ENCODE measurements around the gene CX3CL1. TPM values are rescaled to one million over a fixed set of nuclear protein-coding genes. Genes with fewer than 3 reads are reported as not detected.
"Not testable (repeated sequence)": the region's sequence is repeated elsewhere in the genome, so short reads cannot be mapped to it uniquely, and the experiment has no call there.

CX3CL1 gene
- 1 to 10 TPM; 2.9 to 4.7 TPM for total RNA-seq
- long read RNA-seq, partial matches to known transcripts: 0 of 4 reads
- long read RNA-seq, other reads (novel, unspliced or antisense): 4 of 4 reads

DNA sequence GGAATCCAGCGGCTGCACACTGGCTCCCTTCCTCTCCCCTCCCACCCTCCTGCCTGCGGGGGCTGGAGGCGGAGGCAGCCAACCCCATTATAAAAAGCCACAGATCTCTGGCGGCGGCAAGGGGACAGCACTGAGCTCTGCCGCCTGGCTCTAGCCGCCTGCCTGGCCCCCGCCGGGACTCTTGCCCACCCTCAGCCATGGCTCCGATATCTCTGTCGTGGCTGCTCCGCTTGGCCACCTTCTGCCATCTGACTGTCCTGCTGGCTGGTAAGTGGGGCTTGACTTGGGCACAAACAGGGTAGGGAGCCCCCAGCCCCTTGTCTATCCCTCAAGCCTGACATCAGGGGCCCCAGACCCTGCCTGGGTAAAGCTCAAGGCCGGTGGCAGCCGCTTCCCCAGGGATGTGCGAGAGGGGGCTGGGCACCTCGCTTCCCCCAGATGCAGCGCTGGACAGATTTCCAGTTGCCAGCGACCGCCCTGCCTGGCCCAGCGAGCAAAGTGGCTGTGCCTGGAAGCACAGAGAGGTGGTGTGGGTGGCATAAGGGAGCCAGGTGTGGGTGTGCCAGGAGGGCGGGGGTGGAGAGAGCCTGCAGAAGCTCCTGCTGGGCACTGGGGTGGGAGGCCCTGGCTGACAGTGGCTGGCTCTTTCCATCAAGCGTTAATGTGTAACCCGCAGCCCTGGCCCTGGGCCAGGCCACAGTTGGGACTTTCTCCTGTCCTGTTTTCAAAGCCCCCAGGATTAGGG lies at the start of gene CX3CL1:
Gene CX3CL1, plus strand, starts transcription at position 119 of the 745 bp plus-strand sequence. Its CDS starts 79 bp downstream, at position 198.
- intact Hi-C loops (cut with DNase I, micrococcal nuclease): no loop called here
- ATAC-seq (peak; percentile 94), DNase-seq (peak; percentile 77)

DNA sequence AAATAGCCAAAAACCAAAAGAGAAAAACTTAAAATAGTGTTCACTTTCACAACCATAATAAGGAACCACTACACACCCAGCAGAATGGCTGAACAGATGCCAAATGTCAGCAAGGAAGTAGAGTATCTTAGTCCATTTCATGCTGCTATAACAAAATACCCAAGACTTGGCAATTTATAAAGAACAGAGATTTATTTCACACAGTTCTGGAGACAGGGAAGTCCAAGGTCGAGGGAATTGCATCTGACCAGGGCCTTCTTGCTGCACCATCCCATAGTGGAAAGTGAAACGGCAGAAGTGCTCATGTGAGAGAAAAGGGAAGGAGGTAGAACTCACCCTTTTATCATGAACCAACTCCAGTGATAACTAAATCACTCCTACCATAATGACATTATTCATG lies 47.5 kb upstream of the CX3CL1 start:
- intact Hi-C loops (cut with DNase I, micrococcal nuclease): no loop called here
- ATAC-seq (no peak), DNase-seq (no peak)

DNA sequence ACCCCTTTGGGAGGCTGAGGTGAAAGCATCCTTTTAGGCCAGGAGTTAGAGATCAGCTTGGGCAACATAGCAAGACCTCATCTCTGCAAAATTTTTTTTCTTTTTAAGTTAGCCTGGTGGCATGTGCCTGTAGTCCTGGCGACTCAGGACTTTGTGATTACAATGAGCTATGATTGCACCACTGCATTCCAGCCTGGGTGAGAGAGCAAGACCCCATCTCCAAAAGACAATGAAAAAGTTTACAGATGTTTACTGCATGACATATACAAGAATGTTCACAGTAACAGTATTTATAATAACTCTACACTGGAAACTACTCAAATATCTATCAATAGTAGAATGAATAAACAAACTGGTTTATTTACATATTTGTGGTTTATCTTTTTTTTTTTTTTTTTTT lies 46.8 kb upstream of the CX3CL1 start:
- intact Hi-C loops (cut with DNase I, micrococcal nuclease): no loop called here
- ATAC-seq: no peak
- DNase-seq: no peak

DNA sequence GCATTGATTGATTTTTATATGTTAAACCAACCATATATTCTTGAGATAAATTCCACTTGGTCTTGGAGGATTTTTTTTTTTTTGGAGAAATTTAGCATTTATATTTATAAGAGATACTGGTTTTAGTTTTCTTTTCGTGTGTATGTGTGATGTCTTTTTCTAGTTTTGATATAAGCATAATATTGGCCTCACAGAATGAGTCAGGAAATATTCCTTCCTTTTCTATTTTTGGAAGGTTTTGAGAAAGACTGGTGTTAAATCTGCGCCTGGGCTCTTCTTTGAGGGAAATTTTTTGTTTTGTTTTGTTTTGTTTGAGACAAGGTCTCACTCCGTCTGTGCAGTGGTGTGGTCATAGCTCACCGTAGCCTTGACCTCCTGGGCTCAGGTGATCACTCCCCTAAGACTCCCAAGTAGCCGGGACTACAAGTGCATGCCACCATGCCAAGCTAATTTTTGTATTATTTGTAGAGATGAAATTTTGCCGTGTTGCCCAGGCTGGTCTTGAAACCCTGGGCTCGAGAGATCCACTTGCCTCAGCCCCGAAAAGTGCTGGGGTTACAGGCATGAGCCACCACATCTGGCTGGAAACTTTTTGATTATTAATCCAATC lies 42.5 kb upstream of the CX3CL1 start:
- DNase-seq (no peak), ATAC-seq (no peak)
- intact Hi-C loops (cut with DNase I, micrococcal nuclease): no loop called here

DNA sequence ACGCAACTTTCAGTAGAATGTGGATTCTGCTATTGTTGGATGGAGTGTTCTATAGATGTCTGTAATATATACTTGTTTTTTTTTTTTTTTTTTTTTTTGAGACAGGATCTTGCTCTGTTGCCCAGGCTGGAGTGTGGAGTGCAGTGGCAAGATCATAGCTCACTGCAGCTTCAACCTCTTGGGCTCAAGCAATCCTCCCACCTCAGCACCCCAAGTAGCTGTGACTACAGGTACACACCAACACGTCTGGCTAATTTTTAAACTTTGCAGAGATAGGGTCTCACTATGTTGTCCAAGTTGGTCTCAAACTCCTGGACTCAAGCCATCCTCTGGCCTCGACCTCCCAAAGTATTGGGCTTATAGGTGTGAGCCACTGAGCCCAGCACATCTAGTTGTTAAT lies 40.9 kb upstream of the CX3CL1 start:
- intact Hi-C loops (cut with DNase I, micrococcal nuclease): no loop called here
- ATAC-seq (no peak), DNase-seq (no peak)

DNA sequence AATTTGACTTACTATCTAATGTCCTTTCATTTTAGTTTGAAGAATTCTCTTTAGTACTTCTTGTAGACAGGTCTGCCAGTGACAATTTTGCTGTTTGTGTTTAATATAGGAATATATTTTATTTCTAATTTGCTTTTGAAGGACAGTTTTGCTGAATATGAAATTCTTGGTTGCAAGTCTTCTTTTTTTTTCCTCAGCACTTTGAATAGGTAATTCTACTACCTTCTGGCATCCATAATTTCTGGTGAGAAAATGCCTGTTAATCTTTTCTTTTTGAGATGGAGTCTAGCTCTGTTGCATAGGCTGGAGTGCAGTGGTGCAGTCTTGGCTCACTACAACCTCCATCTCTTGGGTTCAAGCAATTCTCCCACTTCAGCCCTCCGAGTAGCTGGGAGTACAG lies 38.9 kb upstream of the CX3CL1 start:
- intact Hi-C loops (cut with DNase I, micrococcal nuclease): no loop called here
- no peak for ATAC-seq
- DNase-seq: no peak

DNA sequence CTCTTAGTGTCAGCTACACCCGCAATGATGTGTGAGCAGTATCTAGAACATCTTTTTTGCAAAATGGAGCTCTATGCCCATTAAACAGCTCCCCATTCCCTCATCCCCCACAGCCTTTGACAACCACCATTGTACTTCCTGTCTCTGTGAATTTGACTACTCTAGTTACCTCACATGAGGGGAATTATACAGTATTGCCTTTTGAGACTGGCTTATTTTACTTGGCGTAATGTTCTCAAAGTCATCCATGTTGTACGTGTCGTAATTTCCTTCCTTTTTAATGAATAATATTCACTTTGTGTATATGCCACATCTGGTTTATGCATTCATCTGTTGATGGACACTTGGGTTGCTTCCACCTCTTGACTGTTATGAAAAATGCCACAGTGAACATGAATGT lies 36.9 kb upstream of the CX3CL1 start:
- ATAC-seq (no peak), DNase-seq (no peak)
- intact Hi-C loops (cut with DNase I, micrococcal nuclease): no loop called here

DNA sequence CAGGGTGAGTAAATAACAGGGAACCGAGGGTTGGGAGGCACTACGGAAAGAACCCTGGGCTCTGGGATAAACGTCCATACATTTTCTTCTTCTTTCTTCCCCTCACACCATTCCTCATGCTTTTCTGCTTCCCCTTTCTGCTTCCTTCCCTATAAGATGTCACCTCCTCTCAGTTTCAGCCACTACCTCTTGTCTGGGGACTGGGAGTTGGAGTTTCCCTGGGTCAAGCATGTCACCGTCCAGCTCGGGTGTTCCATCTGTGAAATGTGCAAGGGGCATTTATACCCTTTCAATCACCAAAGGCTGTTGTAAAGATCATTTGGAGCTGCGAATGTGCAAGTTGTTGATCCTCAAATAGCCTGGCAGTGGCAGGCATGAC lies 31.2 kb upstream of the CX3CL1 start:
- DNase-seq (no peak), ATAC-seq (no peak)
- intact Hi-C loops (cut with DNase I, micrococcal nuclease): no loop called here

DNA sequence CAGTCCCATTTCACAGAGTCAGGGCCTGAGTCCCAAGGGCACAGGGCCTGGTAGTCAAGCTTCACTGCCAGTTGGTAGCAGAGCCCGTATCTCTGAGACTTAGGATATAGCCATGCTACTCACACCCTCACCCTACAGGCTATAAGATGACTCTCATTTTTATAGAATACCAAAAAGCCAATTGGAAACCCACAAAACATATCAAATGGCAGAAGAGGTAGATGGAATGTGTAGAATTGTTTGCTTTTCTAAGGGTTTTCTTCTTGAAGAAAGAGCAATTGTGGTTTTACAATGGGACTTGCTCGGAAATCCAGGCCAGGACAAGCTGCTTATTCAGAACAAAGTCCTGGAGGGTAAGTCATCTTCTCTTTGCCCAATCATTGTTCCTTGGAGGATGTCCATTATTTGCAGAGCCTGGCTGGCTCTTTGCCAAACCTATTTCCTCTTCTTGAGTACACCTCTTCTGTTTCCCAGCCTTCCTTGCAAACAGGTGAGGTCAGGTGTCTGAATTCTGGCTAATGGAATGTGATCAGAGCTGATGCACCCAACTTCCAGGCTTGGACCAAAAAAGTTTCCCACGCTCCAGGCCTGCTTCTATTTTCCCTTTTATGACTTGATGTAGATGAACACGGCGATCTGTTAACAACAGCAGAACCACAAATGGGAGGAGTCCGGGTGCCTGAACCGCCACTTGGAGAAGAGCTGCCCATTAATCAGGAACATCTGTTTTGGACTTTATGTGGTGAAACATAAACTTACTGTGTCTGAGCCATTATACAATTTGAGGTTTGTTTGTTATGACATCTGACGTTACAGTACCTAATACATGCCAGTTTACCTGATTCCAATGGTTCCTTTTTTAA lies 30.6 kb upstream of the CX3CL1 start:
- intact Hi-C loops (cut with DNase I, micrococcal nuclease): no loop called here
- peak; percentile 94 for ATAC-seq
- DNase-seq: peak; percentile 61 to 77

DNA sequence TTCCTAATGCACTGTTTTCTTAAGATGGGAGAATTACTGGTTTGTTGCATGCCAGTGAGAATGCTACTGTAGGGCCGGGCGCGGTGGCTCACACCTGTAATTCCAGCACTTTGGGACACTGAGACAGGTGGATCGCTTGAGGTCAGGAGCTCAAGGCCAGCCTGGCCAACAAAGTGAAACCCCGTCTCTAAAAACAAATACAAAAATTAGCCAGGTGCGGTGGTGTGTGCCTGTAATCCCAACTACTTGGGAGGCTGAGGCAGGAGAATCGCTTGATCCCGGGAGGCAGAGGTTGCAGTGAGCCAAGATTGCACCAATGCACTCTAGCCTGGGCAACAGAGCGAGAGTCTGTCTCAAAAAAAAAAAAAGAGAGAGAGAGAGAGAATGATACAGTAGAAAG lies 29.7 kb upstream of the CX3CL1 start:
- ATAC-seq; DNase-seq; intact Hi-C loops (cut with DNase I, micrococcal nuclease): not testable (repeated sequence)

DNA sequence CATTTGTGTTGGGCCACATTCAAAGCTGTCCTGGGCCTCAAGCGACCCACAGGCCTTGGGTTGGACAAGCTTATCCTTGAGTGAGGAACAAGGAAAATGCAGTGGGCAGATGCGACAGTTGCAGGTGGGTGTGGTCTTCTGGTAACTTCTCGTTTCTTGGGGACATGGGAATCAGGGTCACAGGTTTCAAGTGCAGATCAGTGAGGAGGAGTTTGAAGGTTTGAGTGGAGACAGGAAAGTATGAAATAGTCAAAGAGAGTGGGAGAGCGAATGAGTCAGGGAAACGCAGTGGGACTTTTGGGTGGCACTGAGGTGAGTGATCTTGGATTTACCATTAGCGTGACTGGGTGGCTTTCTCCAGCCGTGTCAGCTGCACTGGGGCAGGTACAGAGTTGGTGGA lies 29.1 kb upstream of the CX3CL1 start:
- no peak for DNase-seq
- no peak for ATAC-seq
- intact Hi-C loops (cut with DNase I, micrococcal nuclease): no loop called here

DNA sequence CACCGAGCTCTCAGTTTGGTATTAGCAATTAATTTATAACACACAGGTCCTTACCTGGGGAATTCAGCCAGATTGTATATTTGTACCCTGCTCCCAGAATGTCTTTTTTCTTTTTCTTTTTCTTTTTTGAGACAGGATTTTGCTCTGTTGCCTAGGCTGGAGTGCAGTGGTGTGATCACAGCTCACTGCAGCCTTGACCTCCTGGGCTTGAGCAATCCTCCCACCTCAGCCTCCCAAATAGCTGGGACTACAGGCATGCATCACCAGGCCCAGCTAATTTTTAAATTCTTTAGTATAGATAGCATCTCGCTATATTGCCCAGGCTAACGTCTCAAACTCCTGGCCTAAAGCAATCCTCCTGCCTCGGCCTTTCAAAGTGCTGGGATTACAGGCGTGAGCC lies 28.2 kb upstream of the CX3CL1 start:
- intact Hi-C loops (cut with DNase I, micrococcal nuclease); DNase-seq; ATAC-seq: not testable (repeated sequence)

DNA sequence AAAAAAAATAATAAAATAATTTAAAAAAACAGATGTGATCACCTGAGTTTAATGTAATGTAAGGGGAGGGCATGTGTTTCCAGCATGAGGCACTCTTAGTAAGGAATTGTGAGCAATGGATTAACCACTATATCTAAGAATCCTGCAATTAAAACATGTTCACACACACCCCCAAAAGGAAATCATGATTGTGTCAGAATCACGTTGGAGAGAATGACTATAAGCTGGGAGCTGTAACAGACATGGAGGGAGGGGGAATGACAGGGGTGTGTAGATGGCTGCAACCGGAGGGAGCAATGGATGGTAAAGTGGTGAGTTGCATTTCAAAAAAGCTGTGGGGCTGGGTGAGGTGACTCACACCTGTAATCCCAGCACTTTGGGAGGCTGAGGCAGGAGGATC lies 27.3 kb upstream of the CX3CL1 start:
- ATAC-seq (no peak), DNase-seq (no peak)
- intact Hi-C loops (cut with DNase I, micrococcal nuclease): no loop called here

DNA sequence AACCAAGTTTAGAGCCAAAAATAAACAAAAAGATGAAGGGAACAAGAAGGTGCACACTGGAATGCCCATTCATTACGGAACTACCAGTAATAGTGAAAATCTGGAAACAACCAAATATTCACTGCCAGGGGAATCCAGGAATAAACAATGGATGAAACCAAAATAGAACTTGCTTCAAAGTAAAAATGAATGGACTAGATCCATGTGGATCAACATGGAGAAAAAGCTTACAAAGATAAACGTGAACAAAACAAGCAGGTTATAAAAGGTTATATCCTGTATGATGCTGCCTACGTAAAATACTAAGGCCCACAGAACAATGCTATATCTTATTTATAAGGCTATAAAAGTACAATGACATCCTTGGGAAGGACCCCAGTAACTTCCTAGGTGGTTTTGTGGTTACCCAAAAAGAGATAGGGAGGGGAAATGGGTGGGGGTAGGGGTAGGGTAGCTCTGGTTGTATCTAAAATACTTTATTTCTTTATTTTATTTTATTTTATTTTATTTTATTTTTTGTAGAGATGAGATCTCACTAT lies 26.6 kb upstream of the CX3CL1 start:
- intact Hi-C loops (cut with DNase I, micrococcal nuclease): no loop called here
- DNase-seq: no peak
- no peak for ATAC-seq

DNA sequence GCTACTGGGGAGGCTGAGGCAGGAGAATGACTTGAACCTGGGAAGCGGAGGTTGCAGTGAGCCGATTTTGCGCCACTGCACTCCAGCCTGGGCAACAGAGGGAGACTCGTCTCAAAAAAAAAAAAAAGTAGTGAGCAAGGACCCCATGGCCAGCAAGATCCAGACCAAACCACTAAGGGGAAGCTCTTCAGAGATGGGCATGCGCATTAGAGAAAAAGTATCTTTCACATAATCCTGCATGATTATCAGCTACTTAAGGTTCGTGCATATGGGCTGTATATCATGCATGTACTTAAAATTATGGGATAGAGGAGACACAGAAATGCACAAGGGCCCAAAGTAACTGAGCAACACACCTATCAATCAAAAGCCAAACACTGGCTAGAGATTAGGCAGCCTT lies 24.4 kb upstream of the CX3CL1 start:
- DNase-seq (no peak), ATAC-seq (no peak)
- intact Hi-C loops (cut with DNase I, micrococcal nuclease): no loop called here

DNA sequence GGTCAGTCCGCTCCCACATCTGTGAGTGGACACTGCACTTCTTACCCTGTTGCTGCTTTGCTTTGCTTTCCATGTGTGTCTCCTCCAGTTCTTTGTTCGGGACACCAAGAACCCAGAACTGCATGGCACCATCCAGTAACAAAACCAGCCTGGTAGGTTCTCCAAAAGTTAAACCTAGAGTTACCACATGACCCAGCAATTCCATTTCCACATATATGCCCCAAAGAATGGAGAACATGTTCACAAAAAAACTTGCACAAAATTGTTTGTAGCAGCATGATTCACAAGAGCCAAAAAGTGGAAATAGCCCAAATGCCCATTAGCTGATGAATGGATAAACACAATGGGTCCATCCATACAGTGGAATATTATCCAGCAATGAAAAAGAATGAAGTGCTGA lies 24.0 kb upstream of the CX3CL1 start:
- DNase-seq (no peak), ATAC-seq (no peak)
- intact Hi-C loops (cut with DNase I, micrococcal nuclease): no loop called here

DNA sequence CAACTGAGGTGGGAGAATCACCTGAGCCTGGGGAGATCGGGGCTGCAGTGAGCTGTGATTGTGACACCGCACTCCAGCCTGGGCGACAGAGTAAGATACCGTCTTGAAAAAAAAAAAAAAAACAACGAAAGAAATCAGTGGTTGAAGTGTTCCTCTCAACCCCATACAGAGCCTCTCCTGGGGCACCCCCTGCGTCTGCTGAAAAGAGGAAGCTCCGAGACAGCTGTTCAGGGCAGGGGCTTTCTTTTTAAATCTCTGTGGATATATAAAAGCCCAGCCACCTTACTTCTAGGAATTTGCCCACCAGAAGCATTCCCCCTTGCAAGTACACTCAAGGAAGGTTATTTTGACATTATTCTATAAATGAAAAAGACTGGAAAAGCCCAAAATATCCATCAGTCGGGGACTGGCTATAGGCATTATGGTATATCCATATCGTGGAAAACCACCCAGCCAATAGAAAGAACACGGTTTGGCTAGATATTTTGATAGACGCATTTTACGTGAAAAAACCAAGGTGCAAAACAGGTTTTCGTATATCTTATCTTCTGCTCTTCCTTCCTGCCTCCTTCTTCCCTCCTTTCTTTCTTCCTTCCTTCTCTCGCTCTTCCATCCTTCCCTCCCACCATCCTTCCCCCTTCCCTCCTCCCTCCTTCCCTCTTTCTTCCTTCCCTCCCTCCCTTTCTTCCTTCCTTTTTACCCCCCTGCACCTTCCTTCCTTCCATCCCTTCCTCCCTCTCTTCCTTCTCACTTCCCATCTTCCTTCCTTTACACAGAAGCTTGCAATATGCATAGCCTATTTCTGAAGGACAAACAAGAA lies 22.9 kb upstream of the CX3CL1 start:
- ATAC-seq (no peak), DNase-seq (peak in 1 of 2 donors; percentile 23)
- intact Hi-C loops (cut with DNase I, micrococcal nuclease): no loop called here

DNA sequence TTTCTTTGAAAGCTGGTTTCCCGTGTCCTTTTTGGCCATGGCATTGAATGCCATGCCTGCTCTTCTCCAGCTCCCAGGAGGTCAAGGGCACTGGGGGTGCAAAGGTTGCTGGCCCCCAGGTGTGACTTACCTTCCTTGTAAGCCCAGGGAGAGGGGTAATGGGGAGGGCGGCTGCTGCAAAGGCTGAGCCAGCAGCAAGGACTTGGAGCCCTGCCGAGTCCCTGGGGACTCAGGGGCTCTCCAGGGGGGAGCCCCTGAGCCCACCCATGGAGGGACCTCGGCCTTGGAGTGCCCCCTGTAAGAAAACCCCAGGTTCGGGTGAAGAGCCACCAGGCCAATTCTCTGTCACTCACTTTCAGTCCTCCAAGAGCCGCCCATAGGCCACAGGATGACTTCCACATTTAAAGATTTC lies 19.6 kb upstream of the CX3CL1 start:
- ATAC-seq: no peak
- no peak for DNase-seq
- intact Hi-C loops (cut with DNase I, micrococcal nuclease): no loop called here

DNA sequence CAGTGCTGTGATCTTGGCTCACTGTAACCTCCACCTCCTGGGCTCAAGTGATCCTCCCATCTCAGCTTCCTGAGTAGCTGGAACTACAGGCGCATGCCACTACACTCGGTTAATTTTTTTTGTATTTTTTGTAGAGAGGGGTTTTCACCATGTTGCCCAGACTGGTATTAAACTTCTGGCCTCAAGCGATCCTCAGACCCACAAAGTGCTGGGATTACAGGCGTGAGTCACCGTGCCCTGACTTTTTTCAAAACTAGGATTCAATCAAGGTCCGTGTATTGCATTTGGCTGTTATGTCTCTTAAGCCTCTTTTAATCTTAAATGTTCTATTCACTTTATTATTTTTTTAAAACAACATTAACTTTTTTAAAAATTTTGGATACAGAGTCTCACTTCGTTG lies 18.0 kb upstream of the CX3CL1 start:
- ATAC-seq: no peak
- DNase-seq: no peak
- intact Hi-C loops (cut with DNase I, micrococcal nuclease): no loop called here

All from left colon (tissue), 2 donors.